Measurements from ENCODE around the gene RARS2.

The RARS2 gene

DNA sequence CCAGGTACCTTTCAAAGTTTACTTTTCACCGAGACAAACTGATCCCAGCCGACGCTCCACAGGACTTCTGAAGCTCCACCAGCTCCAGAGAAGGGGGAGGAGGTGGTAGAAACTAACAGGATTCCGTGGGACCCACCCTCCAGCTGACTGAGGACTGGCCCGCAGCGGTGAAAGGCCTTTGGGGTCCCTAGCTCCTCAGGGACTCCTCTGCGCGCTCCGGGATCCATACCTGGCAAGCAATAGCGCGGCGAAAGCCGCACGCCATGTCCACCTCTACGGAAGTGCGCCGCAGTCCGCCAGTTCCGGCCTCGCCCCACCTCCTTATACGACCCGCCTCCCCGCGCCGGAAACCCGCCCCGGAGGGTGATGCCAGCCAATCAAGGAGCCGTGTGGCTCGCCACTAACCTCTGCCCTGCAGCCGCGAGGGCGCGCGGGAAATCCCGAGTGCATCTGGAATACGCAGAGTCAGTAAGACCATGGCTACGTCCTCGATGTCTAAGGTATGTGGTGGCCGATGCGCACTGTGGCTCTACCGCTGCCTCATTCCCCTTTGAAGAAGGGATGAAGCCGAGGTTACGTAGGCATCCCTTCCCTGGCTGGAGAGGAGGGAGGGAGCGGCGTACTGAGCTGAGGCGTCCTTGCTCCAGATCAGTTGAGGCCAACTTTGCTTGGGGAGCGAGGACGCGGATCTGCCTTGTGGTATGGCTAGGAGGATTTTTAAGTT, at the start of gene RARS2, which contains the start of gene ORC3 (continued):
- TF ChIP-seq MZF1 (tag by site-specific recombination; IDR thresholded peaks at IDR 0.05; ENCODE audit: borderline replicate concordance), result no peak
- TF ChIP-seq KLF10 (tag by site-specific recombination; IDR thresholded peaks at IDR 0.05), result peak; percentile 63; the same call in 1 of the 2 replicates
- no peak for TF ChIP-seq ZNF701 (tag by site-specific recombination; IDR thresholded peaks at IDR 0.05)
- TF ChIP-seq ZSCAN23 (tag by site-specific recombination; IDR thresholded peaks at IDR 0.05), result no peak
- TF ChIP-seq, protein P1, sequence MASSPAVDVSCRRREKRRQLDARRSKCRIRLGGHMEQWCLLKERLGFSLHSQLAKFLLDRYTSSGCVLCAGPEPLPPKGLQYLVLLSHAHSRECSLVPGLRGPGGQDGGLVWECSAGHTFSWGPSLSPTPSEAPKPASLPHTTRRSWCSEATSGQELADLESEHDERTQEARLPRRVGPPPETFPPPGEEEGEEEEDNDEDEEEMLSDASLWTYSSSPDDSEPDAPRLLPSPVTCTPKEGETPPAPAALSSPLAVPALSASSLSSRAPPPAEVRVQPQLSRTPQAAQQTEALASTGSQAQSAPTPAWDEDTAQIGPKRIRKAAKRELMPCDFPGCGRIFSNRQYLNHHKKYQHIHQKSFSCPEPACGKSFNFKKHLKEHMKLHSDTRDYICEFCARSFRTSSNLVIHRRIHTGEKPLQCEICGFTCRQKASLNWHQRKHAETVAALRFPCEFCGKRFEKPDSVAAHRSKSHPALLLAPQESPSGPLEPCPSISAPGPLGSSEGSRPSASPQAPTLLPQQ (tag by site-specific recombination; IDR thresholded peaks at IDR 0.05), result peak; percentile 82; the same call in 1 of the 2 replicates
- peak; percentile 98 for TF ChIP-seq SP2 (tag by site-specific recombination; IDR thresholded peaks at IDR 0.05)
- TF ChIP-seq OVOL3 (tag by site-specific recombination; IDR thresholded peaks at IDR 0.05), result no peak
- no peak for TF ChIP-seq WT1 (tag by site-specific recombination; IDR thresholded peaks at IDR 0.05)
- TF ChIP-seq ZNF239 (tag by site-specific recombination; IDR thresholded peaks at IDR 0.05), result no peak
- peak; percentile 9 for TF ChIP-seq ZBTB21 (tag by site-specific recombination; IDR thresholded peaks at IDR 0.05)
- no peak for TF ChIP-seq ZNF169 (tag by site-specific recombination; IDR thresholded peaks at IDR 0.05)
- TF ChIP-seq KLF9 (tag by site-specific recombination; IDR thresholded peaks at IDR 0.05; ENCODE audit: low read depth), result peak; percentile 74
- peak; percentile 98 for TF ChIP-seq ZNF600 (tag by site-specific recombination; IDR thresholded peaks at IDR 0.05)
- TF ChIP-seq, protein P2, sequence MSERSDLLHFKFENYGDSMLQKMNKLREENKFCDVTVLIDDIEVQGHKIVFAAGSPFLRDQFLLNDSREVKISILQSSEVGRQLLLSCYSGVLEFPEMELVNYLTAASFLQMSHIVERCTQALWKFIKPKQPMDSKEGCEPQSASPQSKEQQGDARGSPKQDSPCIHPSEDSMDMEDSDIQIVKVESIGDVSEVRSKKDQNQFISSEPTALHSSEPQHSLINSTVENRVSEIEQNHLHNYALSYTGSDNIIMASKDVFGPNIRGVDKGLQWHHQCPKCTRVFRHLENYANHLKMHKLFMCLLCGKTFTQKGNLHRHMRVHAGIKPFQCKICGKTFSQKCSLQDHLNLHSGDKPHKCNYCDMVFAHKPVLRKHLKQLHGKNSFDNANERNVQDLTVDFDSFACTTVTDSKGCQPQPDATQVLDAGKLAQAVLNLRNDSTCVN (tag by site-specific recombination; optimal IDR thresholded peaks at IDR 0.05), result peak; percentile 94
- no peak for TF ChIP-seq SALL2 (tag by site-specific recombination; IDR thresholded peaks at IDR 0.05; ENCODE audit: borderline replicate concordance)
- no peak for TF ChIP-seq ZNF776 (tag by site-specific recombination; IDR thresholded peaks at IDR 0.05; ENCODE audit: borderline replicate concordance)
- TF ChIP-seq ZBTB17 (tag by site-specific recombination; IDR thresholded peaks at IDR 0.05), result peak; percentile 97
- no peak for TF ChIP-seq ZNF155 (tag by site-specific recombination; IDR thresholded peaks at IDR 0.05)
- no peak for TF ChIP-seq BCL11A (tag by site-specific recombination; IDR thresholded peaks at IDR 0.05; ENCODE audit: low read depth)
- TF ChIP-seq KLF8 (tag by site-specific recombination; IDR thresholded peaks at IDR 0.05), result peak; percentile 61; the same call in 1 of the 2 replicates
- no peak; the same call in 1 of the 2 replicates for TF ChIP-seq TRIM28 (IDR thresholded peaks at IDR 0.05; ENCODE audit: borderline replicate concordance, low read length)
- TF ChIP-seq, protein P3, sequence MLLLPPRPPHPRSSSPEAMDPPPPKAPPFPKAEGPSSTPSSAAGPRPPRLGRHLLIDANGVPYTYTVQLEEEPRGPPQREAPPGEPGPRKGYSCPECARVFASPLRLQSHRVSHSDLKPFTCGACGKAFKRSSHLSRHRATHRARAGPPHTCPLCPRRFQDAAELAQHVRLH (tag by site-specific recombination; IDR thresholded peaks at IDR 0.05), result no peak; the same call in 1 of the 2 replicates
- TF ChIP-seq ZNF664 (tag by site-specific recombination; IDR thresholded peaks at IDR 0.05), result no peak
- TF ChIP-seq, protein P4, sequence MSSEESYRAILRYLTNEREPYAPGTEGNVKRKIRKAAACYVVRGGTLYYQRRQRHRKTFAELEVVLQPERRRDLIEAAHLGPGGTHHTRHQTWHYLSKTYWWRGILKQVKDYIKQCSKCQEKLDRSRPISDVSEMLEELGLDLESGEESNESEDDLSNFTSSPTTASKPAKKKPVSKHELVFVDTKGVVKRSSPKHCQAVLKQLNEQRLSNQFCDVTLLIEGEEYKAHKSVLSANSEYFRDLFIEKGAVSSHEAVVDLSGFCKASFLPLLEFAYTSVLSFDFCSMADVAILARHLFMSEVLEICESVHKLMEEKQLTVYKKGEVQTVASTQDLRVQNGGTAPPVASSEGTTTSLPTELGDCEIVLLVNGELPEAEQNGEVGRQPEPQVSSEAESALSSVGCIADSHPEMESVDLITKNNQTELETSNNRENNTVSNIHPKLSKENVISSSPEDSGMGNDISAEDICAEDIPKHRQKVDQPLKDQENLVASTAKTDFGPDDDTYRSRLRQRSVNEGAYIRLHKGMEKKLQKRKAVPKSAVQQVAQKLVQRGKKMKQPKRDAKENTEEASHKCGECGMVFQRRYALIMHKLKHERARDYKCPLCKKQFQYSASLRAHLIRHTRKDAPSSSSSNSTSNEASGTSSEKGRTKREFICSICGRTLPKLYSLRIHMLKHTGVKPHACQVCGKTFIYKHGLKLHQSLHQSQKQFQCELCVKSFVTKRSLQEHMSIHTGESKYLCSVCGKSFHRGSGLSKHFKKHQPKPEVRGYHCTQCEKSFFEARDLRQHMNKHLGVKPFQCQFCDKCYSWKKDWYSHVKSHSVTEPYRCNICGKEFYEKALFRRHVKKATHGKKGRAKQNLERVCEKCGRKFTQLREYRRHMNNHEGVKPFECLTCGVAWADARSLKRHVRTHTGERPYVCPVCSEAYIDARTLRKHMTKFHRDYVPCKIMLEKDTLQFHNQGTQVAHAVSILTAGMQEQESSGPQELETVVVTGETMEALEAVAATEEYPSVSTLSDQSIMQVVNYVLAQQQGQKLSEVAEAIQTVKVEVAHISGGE (tag by site-specific recombination; conservative IDR thresholded peaks at IDR 0.05; ENCODE audit: low read depth), result peak; percentile 96
- TF ChIP-seq ZNF146 (tag by site-specific recombination; IDR thresholded peaks at IDR 0.05), result no peak
- no peak for TF ChIP-seq ZNF555 (tag by site-specific recombination; conservative IDR thresholded peaks at IDR 0.05)
- no peak for TF ChIP-seq HOXC10 (CRISPR knock-in tag; IDR thresholded peaks at IDR 0.05)
- TF ChIP-seq, protein P5, sequence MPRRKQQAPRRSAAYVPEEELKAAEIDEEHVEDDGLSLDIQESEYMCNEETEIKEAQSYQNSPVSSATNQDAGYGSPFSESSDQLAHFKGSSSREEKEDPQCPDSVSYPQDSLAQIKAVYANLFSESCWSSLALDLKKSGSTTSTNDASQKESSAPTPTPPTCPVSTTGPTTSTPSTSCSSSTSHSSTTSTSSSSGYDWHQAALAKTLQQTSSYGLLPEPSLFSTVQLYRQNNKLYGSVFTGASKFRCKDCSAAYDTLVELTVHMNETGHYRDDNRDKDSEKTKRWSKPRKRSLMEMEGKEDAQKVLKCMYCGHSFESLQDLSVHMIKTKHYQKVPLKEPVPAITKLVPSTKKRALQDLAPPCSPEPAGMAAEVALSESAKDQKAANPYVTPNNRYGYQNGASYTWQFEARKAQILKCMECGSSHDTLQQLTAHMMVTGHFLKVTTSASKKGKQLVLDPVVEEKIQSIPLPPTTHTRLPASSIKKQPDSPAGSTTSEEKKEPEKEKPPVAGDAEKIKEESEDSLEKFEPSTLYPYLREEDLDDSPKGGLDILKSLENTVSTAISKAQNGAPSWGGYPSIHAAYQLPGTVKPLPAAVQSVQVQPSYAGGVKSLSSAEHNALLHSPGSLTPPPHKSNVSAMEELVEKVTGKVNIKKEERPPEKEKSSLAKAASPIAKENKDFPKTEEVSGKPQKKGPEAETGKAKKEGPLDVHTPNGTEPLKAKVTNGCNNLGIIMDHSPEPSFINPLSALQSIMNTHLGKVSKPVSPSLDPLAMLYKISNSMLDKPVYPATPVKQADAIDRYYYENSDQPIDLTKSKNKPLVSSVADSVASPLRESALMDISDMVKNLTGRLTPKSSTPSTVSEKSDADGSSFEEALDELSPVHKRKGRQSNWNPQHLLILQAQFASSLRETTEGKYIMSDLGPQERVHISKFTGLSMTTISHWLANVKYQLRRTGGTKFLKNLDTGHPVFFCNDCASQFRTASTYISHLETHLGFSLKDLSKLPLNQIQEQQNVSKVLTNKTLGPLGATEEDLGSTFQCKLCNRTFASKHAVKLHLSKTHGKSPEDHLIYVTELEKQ (tag by site-specific recombination; IDR thresholded peaks at IDR 0.05; ENCODE audit: borderline replicate concordance), result no peak
- TF ChIP-seq ZNF202 (tag by site-specific recombination; IDR thresholded peaks at IDR 0.05; ENCODE audit: borderline replicate concordance), result no peak
- TF ChIP-seq GLI2 (tag by site-specific recombination; IDR thresholded peaks at IDR 0.05; ENCODE audit: borderline replicate concordance, low read depth), result no peak
- TF ChIP-seq REPIN1 (tag by site-specific recombination; IDR thresholded peaks at IDR 0.05; ENCODE audit: low read depth), result no peak
- TF ChIP-seq ZNF175 (tag by site-specific recombination; IDR thresholded peaks at IDR 0.05), result no peak
